ENCODE measurements around the gene ILF3.

Gene ILF3

DNA sequence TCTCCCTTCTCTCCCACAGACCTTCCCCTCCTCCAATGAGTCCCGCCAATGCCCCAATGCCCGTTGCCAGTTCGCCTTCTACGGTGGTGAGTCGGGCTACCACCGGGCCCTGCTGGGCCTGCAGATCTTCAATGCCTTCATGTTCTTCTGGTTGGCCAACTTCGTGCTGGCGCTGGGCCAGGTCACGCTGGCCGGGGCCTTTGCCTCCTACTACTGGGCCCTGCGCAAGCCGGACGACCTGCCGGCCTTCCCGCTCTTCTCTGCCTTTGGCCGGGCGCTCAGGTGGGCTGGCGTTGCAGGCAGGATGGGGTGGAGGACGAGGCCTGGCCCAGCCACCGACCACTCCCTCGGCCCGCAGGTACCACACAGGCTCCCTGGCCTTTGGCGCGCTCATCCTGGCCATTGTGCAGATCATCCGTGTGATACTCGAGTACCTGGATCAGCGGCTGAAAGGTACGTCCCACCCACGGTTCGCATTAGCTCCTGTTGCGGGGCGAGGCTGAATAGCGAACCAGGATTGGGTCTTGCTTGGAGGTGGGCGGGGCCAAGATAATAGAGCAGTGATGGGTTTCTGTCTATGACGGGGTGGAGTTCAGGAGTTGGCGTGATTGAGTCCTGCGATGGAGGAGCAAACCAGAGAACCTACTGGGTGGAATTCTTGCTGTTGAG, 17.7 kb upstream of the ILF3 start:
- H3K36me3 ChIP-seq (ENCODE audit: control insufficient read depth, insufficient read depth, low read length) = peaks cover 32% of the 10 kb centered on the region
- DNase-seq (ENCODE audit: extremely low read depth, insufficient read length) = no peak
- H3K27me3 ChIP-seq (replicated peaks; ENCODE audit: control insufficient read depth, insufficient read depth, low read length) = no peaks in the 10 kb centered on the region
- H3K4me3 ChIP-seq (replicated peaks; ENCODE audit: low read depth, low read length) = no peak overlapping the region
- TF ChIP-seq CTCF (IDR thresholded peaks at IDR 0.05; ENCODE audit: insufficient read depth, low read length, poor library complexity, severe bottlenecking) = no peak

- H3K27me3 ChIP-seq (replicated peaks; ENCODE audit: control insufficient read depth, insufficient read depth, low read length) = no peaks in the 10 kb centered on the region
- H3K4me3 ChIP-seq (replicated peaks; ENCODE audit: low read depth, low read length) = no peak overlapping the region
- peaks cover 30% of the 10 kb centered on the region for H3K36me3 ChIP-seq (ENCODE audit: control insufficient read depth, insufficient read depth, low read length)
- no peak for TF ChIP-seq CTCF (IDR thresholded peaks at IDR 0.05; ENCODE audit: insufficient read depth, low read length, poor library complexity, severe bottlenecking)
- DNase-seq (ENCODE audit: extremely low read depth, insufficient read length) = no peak
These were observed 16.3 kb upstream of the ILF3 start for GRCh38 chr19:10637894-10638293.

DNA sequence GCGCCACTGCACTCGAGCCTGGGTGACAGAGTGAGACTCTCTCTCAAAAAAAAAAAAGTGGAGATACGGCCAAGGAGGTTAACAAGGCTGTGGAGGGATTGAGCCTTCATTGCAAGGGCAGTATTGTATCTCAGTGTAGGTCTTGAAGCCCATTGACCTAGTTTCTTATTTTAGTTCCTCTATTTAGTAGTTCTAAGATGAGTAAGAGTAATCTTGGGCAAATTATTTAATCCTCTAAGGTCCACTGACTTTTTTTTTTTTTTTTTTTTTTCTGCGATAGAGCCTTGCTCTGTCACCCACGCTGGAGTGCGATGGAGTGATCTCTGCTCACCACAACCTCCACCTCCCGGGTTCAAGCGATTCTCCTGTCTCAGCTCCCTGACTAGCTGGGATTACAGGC, 14.3 kb upstream of the ILF3 start:
- no peak overlapping the region for H3K4me3 ChIP-seq (replicated peaks; ENCODE audit: low read depth, low read length)
- H3K27me3 ChIP-seq (replicated peaks; ENCODE audit: control insufficient read depth, insufficient read depth, low read length) = no peaks in the 10 kb centered on the region
- H3K36me3 ChIP-seq (ENCODE audit: control insufficient read depth, insufficient read depth, low read length) = peaks cover 29% of the 10 kb centered on the region
- peak; percentile 49 for DNase-seq (ENCODE audit: extremely low read depth, insufficient read length)
- TF ChIP-seq CTCF (IDR thresholded peaks at IDR 0.05; ENCODE audit: insufficient read depth, low read length, poor library complexity, severe bottlenecking) = no peak

- DNase-seq (ENCODE audit: extremely low read depth, insufficient read length) = no peak
- H3K4me3 ChIP-seq (replicated peaks; ENCODE audit: low read depth, low read length) = no peak overlapping the region
- no peak for TF ChIP-seq CTCF (IDR thresholded peaks at IDR 0.05; ENCODE audit: insufficient read depth, low read length, poor library complexity, severe bottlenecking)
- H3K36me3 ChIP-seq (ENCODE audit: control insufficient read depth, insufficient read depth, low read length) = peaks cover 24% of the 10 kb centered on the region
- no peaks in the 10 kb centered on the region for H3K27me3 ChIP-seq (replicated peaks; ENCODE audit: control insufficient read depth, insufficient read depth, low read length)
These were observed 13.8 kb upstream of the ILF3 start for GRCh38 chr19:10640361-10640760.

GRCh38 chr19:10641248-10641647, 12.9 kb upstream of the ILF3 start:
- no peak for TF ChIP-seq CTCF (IDR thresholded peaks at IDR 0.05; ENCODE audit: insufficient read depth, low read length, poor library complexity, severe bottlenecking)
- no peak for DNase-seq (ENCODE audit: extremely low read depth, insufficient read length)
- Histone ChIP-seq H3K27me3 (replicated peaks; ENCODE audit: control insufficient read depth, insufficient read depth, low read length) (no peaks in the 10 kb centered on the region), H3K4me3 (replicated peaks; ENCODE audit: low read depth, low read length) (no peak overlapping the region), H3K36me3 (ENCODE audit: control insufficient read depth, insufficient read depth, low read length) (peaks cover 22% of the 10 kb centered on the region)

All from GM06990 (cell line).